IPS DF 6.9 (cell line): ENCODE measurements around the gene CIRBP.
"Not testable (repeated sequence)": the region's sequence is repeated elsewhere in the genome, so short reads cannot be mapped to it uniquely, and the experiment has no call there.

Experiments used
- DNase-seq: peaks from one replicate; pipeline ENCODE4 v3.0.0-alpha.2; 2013; ENCODE audit warnings: low read depth, low spot score
- H3K27ac ChIP-seq: one replicate; pipeline ENCODE4 v1.5.1; 2013; ENCODE audit warnings: low read length, control low read depth
- H3K27me3 ChIP-seq: 2 replicates; pipeline ENCODE4 v1.6.1; 2013; ENCODE audit warnings: mild to moderate bottlenecking, low read length; ENCODE audit not compliant: control insufficient read depth, insufficient read depth
- H3K36me3 ChIP-seq: 2 replicates; pipeline ENCODE4 v1.6.1; 2013; ENCODE audit warnings: low read length; ENCODE audit not compliant: control insufficient read depth, insufficient read depth
- H3K4me1 ChIP-seq: 2 replicates; pipeline ENCODE4 v1.6.1; 2013; ENCODE audit warnings: low read length; ENCODE audit not compliant: control insufficient read depth, insufficient read depth
- H3K4me3 ChIP-seq: 2 replicates; pipeline ENCODE4 v1.5.1; 2013; ENCODE audit warnings: mild to moderate bottlenecking, low read length
- H3K9me3 ChIP-seq: 2 replicates; pipeline ENCODE4 v1.6.1; 2013; ENCODE audit warnings: low read length, inconsistent platforms; ENCODE audit not compliant: control insufficient read depth, insufficient read depth
- WGBS: extraction: QIAGEN DNeasy Blood & Tissue Kit; methylation state at CpG from one replicate; pipeline ENCODE4 v1.1.7; 2013; ENCODE audit warnings: mixed read lengths, missing lambda C conversion rate; ENCODE audit not compliant: insufficient read length, insufficient coverage; 5-methylcytosine and 5-hydroxymethylcytosine counted together

CIRBP gene

DNA sequence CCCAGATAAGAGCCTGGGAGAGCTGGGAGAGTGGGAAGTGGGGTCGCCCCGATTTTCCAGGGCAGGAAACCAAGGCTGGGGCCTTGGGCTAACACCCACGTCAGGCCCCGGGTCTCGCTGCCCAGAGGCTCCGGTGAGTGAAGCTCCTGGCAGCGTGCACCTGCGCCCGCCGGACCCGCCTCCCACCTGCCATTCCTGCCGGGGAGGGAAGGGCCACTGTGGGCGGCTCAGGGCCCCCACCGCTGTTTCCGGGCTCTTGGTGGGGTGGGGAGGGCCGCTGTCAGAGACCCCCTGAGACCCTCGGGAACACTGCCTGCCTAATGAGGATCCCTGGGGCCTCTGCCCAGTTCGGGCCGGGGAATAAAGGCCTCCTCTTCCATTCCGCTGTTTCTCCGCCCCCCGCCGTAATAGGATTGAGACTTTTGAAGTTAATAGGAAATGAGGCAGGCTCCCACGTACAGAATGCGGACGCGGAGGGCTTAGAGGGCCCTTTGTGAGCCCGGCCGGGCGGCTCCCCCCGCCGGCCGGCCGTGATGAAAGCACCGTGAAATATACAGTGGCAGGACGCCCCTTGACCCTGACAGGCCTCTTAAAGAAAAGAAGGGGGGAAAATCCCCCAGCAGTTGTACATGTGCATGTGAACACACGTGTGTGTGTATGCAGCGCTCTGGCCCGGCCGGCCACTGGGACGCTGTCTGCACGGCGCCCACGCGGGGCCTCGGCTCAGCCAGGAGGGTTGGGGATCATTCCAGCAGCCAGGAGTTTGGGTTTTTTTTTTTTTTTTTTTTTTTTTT is 49.7 kb downstream of the CIRBP start:
- H3K27ac ChIP-seq: no peak overlapping the region
- H3K4me3 ChIP-seq: no peak overlapping the region
- no peak for DNase-seq
- H3K36me3 ChIP-seq: no peaks in the 10 kb centered on the region
- no peaks in the 10 kb centered on the region for H3K9me3 ChIP-seq
- H3K27me3 ChIP-seq: no peaks in the 10 kb centered on the region; the same call in 1 of the 2 replicates
- WGBS: no CpG with 5 or more reads among the region's 46 CpGs
- no peaks in the 10 kb centered on the region for H3K4me1 ChIP-seq

DNA sequence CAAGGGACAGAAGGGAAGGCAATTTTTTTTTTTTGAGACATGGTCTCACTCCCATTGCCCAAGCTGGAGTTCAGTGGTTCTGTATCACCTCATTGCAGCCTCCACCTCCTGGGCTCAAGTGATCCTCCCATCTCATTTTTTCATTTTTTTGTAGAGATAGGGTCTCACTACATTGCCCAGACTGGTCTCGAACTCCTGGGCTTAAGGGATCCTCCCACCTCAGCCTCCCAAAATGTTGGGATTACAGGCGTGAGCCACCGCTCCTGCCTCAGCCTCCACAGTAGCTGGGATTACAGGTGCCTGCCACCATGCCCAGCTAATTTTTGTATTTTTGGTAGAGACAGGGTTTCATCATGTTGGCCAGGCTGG is 51.1 kb downstream of the CIRBP start:
- not testable (repeated sequence) for H3K36me3 ChIP-seq, DNase-seq, H3K27me3 ChIP-seq, H3K9me3 ChIP-seq, H3K4me3 ChIP-seq, H3K4me1 ChIP-seq, H3K27ac ChIP-seq
- no CpG with 5 or more reads among the region's 3 CpGs for WGBS

DNA sequence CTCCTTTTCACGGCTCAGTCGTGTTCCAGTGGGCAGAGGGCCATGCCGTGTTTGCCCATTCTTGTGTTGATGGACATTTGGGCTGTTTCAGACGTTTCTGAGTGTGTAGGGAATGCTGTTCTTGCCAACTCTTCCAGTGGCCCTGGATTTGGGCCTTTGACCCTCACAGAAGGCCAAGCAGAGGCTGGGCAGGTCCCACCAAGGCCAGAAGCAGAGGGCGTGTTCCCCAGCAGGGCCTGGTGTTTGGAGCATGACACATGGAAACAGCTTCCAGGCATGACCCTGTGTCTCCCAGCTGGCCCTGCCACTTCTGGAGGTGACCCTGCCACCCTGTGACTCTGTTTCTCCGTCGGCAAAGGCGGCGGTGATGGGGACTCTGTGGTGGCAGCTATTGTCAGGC is 52.4 kb downstream of the CIRBP start:
- H3K4me3 ChIP-seq: no peak overlapping the region
- no peaks in the 10 kb centered on the region for H3K36me3 ChIP-seq
- H3K9me3 ChIP-seq: no peaks in the 10 kb centered on the region
- H3K4me1 ChIP-seq: no peaks in the 10 kb centered on the region
- no CpG with 5 or more reads among the region's 9 CpGs for WGBS
- no peaks in the 10 kb centered on the region; the same call in 1 of the 2 replicates for H3K27me3 ChIP-seq
- no peak for DNase-seq
- no peak overlapping the region for H3K27ac ChIP-seq

DNA sequence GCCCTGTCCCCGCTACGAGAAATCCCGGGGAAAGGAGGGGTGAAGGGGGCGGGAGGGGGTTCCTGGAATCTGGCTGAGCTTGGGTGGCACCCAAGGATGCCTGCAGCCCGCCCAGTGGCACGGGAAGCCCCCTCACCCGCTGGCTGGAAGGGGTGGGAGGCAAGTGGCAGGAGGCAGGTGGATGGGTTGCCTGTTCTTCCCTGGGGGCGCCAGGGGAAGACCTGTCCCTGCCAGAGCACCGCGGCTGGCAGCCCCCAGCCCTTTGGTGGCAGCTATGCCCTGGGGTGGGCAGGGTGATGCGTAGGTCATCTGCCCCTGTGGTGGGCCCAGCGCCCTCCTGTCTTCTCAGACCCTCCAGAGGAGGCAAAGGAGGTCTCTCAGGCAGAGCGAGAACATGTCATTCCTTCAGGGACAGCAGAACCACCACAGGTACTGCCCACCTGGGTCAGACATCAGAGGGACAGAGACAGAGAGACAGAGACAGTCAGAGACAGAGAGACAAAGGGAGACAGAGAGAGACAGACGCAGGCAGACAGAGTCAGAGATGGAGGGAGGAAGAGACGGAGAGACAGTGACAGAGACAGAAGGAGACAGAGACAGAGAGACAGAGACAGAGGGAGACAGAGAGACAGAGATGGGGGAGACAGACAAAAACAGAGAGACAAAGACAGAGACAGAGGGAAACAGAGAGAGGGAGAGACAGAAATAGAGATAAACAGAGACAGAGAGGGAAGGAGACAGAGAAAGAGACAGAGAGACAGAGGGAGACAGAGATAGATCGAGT is 53.3 kb downstream of the CIRBP start:
- H3K36me3 ChIP-seq: no peaks in the 10 kb centered on the region
- no peaks in the 10 kb centered on the region for H3K27me3 ChIP-seq
- H3K27ac ChIP-seq: no peak overlapping the region
- no peak overlapping the region for H3K4me3 ChIP-seq
- no peaks in the 10 kb centered on the region for H3K4me1 ChIP-seq
- no peaks in the 10 kb centered on the region for H3K9me3 ChIP-seq
- DNase-seq: no peak
- no CpG with 5 or more reads among the region's 16 CpGs for WGBS

DNA sequence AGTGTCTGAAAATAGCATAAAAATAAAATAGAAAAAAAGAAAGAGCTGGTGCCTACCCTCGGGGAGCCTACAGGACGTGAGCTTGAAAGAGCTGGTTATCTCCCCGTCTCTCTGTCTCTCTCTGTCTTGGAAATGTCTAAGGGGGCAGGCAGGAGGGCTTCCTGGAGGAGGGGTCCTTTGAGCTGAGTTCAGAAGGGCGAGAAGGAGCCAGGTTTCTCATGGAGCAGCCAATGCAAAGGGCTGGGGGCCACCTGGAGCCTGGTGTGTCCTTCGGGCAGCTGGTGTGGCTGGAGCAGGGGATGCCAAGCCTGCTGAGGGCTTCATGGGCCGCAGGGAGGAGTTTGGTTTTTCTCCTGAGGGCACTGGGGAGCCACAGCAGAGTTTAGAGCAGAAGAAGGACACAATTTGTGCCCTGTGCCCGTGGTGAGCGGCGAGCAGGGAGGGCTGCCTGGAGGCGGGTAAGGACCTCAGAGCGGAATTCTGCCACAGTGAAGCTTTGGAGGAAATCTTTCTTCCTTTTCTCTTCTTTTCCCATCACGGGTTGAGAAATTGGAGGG is 55.2 kb downstream of the CIRBP start:
- Histone ChIP-seq H3K9me3 (no peaks in the 10 kb centered on the region), H3K36me3 (no peaks in the 10 kb centered on the region), H3K27ac (no peak overlapping the region), H3K4me1 (no peaks in the 10 kb centered on the region), H3K27me3 (no peaks in the 10 kb centered on the region), H3K4me3 (no peak overlapping the region)
- no CpG with 5 or more reads among the region's 12 CpGs for WGBS
- DNase-seq: no peak
